Cortex of kidney (tissue), 1 donor: Measurements from ENCODE around the gene TREM1.
"Not testable (repeated sequence)": the region's sequence is repeated elsewhere in the genome, so short reads cannot be mapped to it uniquely, and the experiment has no call there.

ENCODE experiments used
- DNase-seq: peaks from one replicate; lab custom pipeline; 2025; lab: John Stamatoyannopoulos, UW

The TREM1 gene

DNA sequence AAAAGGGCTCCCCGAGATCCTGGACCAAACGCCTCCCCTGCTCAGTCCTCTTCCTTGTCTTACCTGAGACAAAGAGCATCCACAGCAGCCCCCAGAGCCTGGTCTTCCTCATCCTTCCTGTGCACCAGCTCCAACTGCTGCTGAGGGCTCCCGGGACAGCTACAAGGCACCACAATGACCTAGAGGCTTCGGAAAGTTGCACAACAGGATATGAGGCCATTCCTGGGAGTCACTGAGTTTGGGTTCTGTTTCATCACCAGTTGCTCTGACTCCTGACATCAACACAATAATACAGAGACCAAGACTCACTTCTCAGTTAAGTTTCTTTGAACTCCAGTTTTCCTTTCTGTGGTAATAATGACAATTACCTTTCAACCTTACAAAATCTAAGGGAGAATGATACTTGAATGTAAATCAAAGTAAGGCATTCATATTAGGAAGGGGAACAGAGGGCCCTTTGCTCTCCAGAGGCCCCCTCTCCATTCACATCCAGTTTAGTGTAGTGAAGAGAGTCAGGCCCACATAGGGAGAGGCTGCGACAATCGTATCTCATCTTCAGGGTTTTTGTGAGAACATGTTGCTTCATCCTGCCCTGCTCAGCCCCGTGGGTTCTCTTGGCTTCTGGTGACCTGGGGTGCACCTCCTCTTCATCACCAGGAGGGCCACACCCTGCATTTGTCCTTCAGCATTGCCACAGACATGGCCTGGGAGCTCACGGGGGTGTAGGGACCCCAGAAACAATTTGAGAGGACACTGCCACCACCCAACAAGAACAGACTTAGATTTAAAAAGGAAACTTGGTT is at the start of gene TREM1:
TSS of gene TREM1 (minus strand) at position 139 of the 803 bp plus-strand sequence. CDS start at position 112, 27 bp downstream.
- no peak for DNase-seq

- no peak for DNase-seq
Measured at GRCh38 chr6:41335943-41336342, 49.5 kb upstream of the TREM1 start.

GRCh38 chr6:41335296-41335695 is 48.8 kb upstream of the TREM1 start, which contains the start of gene NCR2:
NCR2 (plus strand) TSS chr6:41335608; CDS start chr6:41335877, 269 bp downstream.
- DNase-seq: no peak

GRCh38 chr6:41334482-41335040 is 48.1 kb upstream of the TREM1 start:
- DNase-seq: no peak

- no peak for DNase-seq
Measured at GRCh38 chr6:41332842-41333736, 46.6 kb upstream of the TREM1 start.

DNA sequence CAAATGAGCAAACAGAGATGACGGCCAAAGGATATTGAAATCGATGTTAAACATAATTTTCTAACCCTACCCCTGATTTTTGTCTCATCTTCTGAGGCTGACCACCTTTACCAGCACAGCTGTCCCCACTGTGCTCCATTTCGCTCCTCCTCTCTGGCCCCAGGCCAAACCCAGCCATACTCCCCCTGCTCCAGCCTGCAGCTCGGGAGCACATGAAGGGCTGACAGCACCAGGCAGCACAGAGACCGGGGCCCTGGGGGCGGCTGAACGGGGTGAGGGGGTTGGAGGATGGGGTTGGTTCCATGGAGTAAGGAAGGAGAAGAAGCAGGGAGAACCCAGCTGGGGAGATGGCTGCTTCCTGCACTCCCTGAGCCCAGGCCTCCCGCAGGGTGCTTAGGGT is 45.8 kb upstream of the TREM1 start:
- DNase-seq: no peak

- DNase-seq: no peak
Measured at GRCh38 chr6:41331401-41332150, 45.1 kb upstream of the TREM1 start.

DNA sequence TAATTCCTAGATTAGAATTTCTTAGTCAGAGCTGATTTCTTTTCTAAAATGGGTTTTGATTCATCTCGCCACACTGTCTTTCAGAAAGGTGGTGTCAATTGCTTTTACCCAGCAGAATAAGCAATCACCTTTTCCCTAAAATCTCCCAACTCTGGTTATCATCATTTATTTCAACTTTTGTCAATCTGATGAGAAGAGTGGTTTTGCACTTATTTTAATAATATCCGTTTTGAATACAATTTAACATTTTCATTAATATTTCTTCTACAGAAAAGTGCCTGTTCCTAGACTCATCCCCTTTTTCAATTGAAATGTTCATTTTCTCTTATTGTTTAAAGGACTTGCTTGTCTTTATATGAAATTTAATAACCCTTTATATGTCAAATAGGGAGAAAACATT is 40.7 kb upstream of the TREM1 start:
- no peak for DNase-seq

- no peak for DNase-seq
Measured at GRCh38 chr6:41326092-41326491, 39.6 kb upstream of the TREM1 start.

DNA sequence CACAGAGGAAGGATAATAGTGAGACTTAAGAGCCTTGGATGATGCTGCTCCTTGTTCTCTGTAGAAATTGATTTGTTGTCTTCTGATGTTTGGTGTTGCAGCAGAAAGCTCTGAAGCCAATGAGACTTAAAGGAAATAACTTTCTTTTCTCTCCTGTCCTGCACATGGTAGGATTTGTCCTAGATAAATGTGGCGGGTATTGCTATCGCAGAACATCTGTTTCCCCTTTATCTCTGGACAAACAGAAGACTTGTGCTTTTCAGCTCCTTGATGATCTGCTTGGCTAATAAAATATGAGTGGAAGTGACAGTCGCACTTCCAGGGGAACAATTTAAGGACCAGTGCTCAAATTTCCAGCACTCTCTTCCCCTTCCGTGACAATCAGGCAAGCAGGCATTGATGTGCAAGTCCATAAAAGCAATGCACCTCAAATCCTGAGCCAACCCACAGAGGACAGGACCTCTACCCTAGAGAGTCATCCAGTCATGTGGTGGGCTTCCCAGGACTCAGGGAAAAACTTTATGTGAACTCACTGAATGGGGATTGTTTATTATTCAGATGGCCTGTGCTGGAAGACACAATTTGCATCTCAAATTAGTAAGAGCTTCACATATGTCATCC is 39.1 kb upstream of the TREM1 start:
- DNase-seq: no peak

- DNase-seq: no peak
Measured at GRCh38 chr6:41321183-41321582, 34.7 kb upstream of the TREM1 start.

DNA sequence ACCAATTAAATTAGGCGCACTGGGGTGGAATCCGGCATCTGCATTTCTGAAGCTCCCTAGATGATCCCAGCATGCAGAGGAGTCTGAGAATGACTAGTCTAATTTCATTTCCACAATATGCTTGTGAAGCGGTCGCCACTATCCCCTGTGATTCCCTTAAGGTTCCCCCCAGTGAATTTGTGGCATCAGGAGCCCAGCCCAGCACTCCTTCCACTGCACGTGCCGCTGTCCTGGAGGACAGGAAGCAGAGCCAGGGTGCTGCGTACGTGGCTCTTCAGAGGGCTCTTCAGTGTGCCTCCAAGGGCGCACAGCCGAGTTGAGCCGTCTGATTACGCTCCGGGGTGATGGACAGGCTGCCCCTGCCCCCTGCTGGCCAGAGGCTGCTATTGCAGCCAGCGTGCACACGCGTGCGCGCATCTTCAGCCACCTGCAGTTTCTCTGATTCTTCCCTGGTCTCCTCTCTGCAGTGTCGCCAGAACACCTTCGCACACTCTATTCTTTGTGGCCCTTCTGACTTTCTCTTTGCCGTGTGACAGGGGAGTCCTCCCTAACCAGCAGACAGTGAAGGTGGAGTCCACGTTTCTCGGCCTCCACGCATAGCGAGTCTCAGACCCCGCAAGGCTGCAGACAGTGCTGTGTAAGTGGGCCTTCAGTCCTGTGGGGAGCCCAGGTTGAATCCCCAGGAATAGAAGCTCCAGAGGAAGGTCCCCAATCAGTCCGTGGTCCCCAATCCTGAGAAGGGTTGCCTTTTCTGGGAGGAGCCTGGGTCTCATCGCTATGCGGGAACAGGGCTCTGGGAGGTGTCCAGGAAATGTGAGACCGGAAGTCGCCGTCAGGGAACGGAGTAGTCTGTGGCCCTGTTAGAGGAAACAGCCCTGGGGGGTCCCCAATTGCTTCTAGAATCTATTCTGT is 32.4 kb upstream of the TREM1 start:
- DNase-seq: no peak

DNA sequence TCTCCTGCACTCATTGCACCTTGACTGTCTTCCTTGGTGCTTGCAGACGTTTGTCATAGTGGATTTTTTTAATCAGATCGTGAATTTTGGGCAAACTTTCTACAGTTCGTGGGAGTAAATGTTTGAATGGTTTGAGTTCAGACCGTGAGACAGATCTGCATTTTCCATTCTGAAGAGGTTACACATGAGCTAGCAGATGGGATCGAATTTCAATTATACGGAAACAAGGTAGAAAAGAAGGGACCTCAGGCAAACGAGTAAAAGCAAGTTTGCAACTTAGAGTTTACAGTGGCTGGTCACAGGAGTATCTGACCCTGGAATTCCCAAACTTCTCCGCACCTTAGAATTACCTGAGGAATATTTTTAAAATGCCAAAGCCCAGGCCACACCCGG is 31.8 kb upstream of the TREM1 start:
- DNase-seq: no peak

- DNase-seq: no peak
Measured at GRCh38 chr6:41315943-41316620, 29.6 kb upstream of the TREM1 start.

- no peak for DNase-seq
Measured at GRCh38 chr6:41315203-41315602, 28.7 kb upstream of the TREM1 start.

DNA sequence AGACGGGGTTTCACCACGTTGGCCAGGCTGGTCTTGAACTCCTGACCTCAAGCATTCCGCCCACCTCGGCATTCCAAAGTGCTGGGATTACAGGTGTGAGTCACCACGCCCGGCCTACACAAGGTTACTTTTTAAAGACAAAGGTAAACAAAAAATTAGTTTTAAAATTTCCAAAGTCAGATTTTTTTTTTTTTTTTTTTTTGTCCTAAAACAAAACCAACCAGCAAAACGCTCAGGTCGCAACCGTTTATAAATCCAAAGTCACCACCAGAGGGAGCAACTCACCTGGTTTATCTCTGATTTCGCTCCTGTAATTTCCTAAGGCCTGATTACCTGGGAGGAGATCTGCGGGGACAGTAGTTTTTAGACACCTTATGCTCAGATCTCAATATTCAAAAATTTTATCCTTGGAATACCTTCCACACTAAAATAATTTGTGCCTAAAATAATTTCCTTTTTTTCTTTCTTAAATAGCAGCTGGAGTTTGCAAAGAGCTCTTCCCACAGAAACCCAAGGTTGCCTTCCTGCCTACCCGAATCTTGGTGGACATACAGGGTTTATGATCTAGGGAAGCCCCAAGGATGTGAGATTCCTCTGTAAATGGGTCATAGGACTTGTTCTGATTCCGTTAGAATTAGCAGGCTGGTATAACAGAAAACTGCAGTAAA is 19.8 kb upstream of the TREM1 start:
- DNase-seq: no peak

GRCh38 chr6:41302638-41303037 is 16.2 kb upstream of the TREM1 start:
- DNase-seq: no peak

GRCh38 chr6:41298785-41299502 is 12.5 kb upstream of the TREM1 start:
- DNase-seq: no peak

DNA sequence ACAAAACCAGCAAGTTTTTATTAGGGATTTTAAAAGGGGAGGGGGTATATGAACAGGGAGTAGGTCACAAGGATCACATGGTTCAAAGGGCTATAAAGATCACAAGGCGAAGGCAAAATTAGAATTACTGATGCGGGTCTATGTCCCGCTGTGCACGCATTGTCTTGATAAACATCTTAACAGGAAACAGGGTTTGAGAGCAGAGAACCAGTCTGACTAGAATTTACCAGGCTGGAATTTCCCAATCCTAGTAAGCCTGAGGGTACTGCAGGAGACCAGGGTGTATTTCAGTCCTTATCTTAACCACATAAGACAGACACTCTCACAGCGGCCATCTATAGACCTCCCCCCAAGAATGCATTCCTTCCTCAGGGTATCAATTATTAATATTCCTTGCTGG is 10.8 kb upstream of the TREM1 start:
- DNase-seq: not testable (repeated sequence)
